Activated CD4-positive, alpha-beta T cell treated with anti-CD3 and anti-CD28 coated beads for 36 hours (primary cell): ENCODE results near the gene SERGEF. TPM values are rescaled to one million over a fixed set of nuclear protein-coding genes. Genes with fewer than 3 reads are reported as not detected.

Source experiments
- ATAC-seq: fragments of 200-7000 bp; cut with Tn5 transposase; one replicate; pipeline ENCODE4 v1.10.0; 2021; ENCODE audit warnings: mild to moderate bottlenecking, moderate library complexity
- CTCF ChIA-PET: fragments of 350-600 bp; sonication (Branson Sonifier 250); formaldehyde crosslinking; loops from one replicate; lab custom pipeline; 2021; ENCODE audit warnings: antibody characterized with exemption; lab: Charles Lee
- POLR2A ChIA-PET: fragments of 350-600 bp; sonication (Branson Sonifier 250); formaldehyde crosslinking; loops from one replicate; lab custom pipeline; 2021; ENCODE audit warnings: antibody characterized with exemption, inconsistent platforms; lab: Charles Lee
- DNase-seq: peaks from one replicate; pipeline ENCODE4 v3.0.0-alpha.2; 2020
- H3K27ac Mint-ChIP-seq: one replicate; pipeline ENCODE4 v1.8.0; 2021; ENCODE audit warnings: mixed read lengths
- H3K27me3 Mint-ChIP-seq: one replicate; pipeline ENCODE4 v1.8.0; 2021; ENCODE audit warnings: mixed read lengths
- H3K36me3 Mint-ChIP-seq: one replicate; pipeline ENCODE4 v1.8.0; 2021; ENCODE audit warnings: low read depth, mixed read lengths
- H3K4me1 Mint-ChIP-seq: one replicate; pipeline ENCODE4 v1.8.0; 2021; ENCODE audit warnings: mixed read lengths
- H3K4me3 Mint-ChIP-seq: one replicate; pipeline ENCODE4 v1.8.0; 2021; ENCODE audit warnings: mild to moderate bottlenecking, moderate library complexity, mixed read lengths
- H3K9me3 Mint-ChIP-seq: one replicate; pipeline ENCODE4 v1.8.0; 2021; ENCODE audit warnings: low read depth, mixed read lengths
- intact Hi-C, 2 experiments: fragments of 100-400 bp; cut with DNase I in 1 of 2; cut with micrococcal nuclease in 1 of 2; formaldehyde crosslinking; loops; one replicate each; pipeline versions ENCODE4 v1.14.2 to v1.15.1; 2022 to 2024; cut with DNase I, micrococcal nuclease
- total RNA-seq, 2 experiments: library from RNA; stranded (reverse); gene quantifications; one replicate each; pipeline ENCODE4 v1.2.3, GENCODE V29; 2021

The SERGEF gene
- total RNA-seq, 2 experiments from 2014 or later = 47.5 to 57.5 TPM

GRCh38 chr11:18016789-18017188, 3.9 kb upstream of the SERGEF start:
- ATAC-seq = no peak
- intact Hi-C loops = loop anchor here in 1 of 2 experiments (10.0 kb wide), 1 partner anchor 508 kb away; the partner anchor contains the start of gene TSG101

GRCh38 chr11:18014876-18015275, 2.0 kb upstream of the SERGEF start:
- Mint-ChIP-seq H3K36me3 (peaks cover 6% of the 10 kb centered on the region), H3K4me3 (peak overlapping the region; percentile 46), H3K4me1 (peaks cover 39% of the 10 kb centered on the region), H3K27me3 (no peaks in the 10 kb centered on the region), H3K9me3 (no peaks in the 10 kb centered on the region), H3K27ac (peak overlapping the region; percentile 59)
- ChIA-PET POLR2A (no interaction called here), CTCF (interaction anchor here (0.6 to 1.6 kb wide), 2 partner anchors 16 to 487 kb away, joined by 3 to 4 read pairs; no protein-coding TSS in a partner anchor)
- DNase-seq (no peak), ATAC-seq (no peak)
- intact Hi-C loops = loop anchor here (5.0 to 10.0 kb wide), 7 partner anchors 510 to 1278 kb away; partner anchors contain the start of genes C11orf58 (in 1 of the 2), PIK3C2A (in 1 of the 2), RPS13 (in 1 of the 2) and TSG101 (in 1 of the 2)

More at GRCh38 chr11:18016789-18017188, 3.9 kb upstream of the SERGEF start:
- no peak for DNase-seq
- peaks cover 4% of the 10 kb centered on the region for H3K36me3 Mint-ChIP-seq
- no peak overlapping the region for H3K4me3 Mint-ChIP-seq
- H3K4me1 Mint-ChIP-seq = peaks cover 27% of the 10 kb centered on the region
- H3K9me3 Mint-ChIP-seq = no peaks in the 10 kb centered on the region
- no peaks in the 10 kb centered on the region for H3K27me3 Mint-ChIP-seq
- POLR2A ChIA-PET = no interaction called here
- no peak overlapping the region for H3K27ac Mint-ChIP-seq
- CTCF ChIA-PET = interaction anchor here (1.0 kb wide), 1 partner anchor 17 kb away, joined by 3 read pairs; no protein-coding TSS in a partner anchor

GRCh38 chr11:18013790-18014507, 1.1 kb upstream of the SERGEF start:
- ATAC-seq (no peak), DNase-seq (peak; percentile 20)
- POLR2A ChIA-PET = no interaction called here
- H3K27ac Mint-ChIP-seq = peak overlapping the region; percentile 98
- peaks cover 39% of the 10 kb centered on the region for H3K4me1 Mint-ChIP-seq
- H3K36me3 Mint-ChIP-seq = peaks cover 6% of the 10 kb centered on the region
- no peaks in the 10 kb centered on the region for H3K9me3 Mint-ChIP-seq
- peak overlapping the region; percentile 85 for H3K4me3 Mint-ChIP-seq
- CTCF ChIA-PET = interaction anchor here (1.0 to 1.6 kb wide), 4 partner anchors 17 to 92 kb away, joined by 3 to 4 read pairs (median 4); partner anchors contain the start of gene SAAL1
- H3K27me3 Mint-ChIP-seq = no peaks in the 10 kb centered on the region
- intact Hi-C loops = loop anchor here (1.0 to 10.0 kb wide), 16 partner anchors 92 to 1277 kb away; partner anchors contain the start of genes C11orf58 (in 2 of the 2), SAAL1 (in 2 of the 2), SPTY2D1 (in 2 of the 2) and TSG101 (in 2 of the 2)

DNA sequence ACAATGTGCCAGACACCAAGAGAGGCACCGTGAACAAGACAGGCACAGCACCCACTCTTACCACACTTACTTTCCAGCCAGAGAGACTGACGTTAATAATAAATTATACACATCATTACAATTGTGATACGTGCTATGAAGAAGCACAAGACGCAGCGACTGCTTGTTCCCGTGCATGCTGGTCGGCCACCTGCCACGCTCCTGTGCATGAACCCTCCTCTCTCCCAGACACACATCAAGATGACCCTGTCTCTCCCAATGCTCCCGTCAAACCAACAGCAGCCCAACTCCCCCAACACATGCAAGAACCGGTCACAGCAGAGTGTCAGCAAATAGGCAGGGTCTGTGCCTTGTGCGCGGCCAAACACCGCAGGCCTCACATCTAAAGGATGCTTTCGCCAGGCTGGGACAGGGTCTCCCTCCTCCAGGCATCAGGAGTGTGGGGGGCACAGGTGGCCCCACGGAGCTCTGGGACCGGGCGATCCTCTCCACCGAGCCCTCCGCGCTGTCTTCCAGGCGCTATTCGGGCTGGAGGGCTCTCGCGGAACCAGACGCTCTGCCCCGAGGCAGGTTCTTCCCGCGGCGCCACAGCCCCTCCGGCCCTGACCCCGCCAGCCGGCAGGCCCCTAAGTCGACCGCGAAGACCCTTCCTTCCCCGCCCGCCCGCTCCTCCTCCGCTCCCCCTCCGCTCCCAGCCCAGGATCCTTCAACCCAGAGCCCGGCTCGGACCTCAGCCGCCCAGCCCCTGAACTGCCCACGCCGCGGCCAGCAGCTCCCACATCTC, 533 bp downstream of the SERGEF start:
- ChIA-PET CTCF (interaction anchor here (0.5 to 1.3 kb wide), 3 partner anchors 10 to 1026 kb away, joined by 3 to 4 read pairs (median 4); partner anchors contain the start of gene SAAL1), POLR2A (no interaction called here)
- Mint-ChIP-seq H3K4me1 (peaks cover 39% of the 10 kb centered on the region), H3K27me3 (no peaks in the 10 kb centered on the region), H3K27ac (peak overlapping the region; percentile 92), H3K9me3 (no peaks in the 10 kb centered on the region), H3K4me3 (peak overlapping the region; percentile 85), H3K36me3 (peaks cover 6% of the 10 kb centered on the region)
- ATAC-seq = peak; percentile 3
- DNase-seq = peak; percentile 41
- intact Hi-C loops = loop anchor here (2.0 to 10.0 kb wide), 9 partner anchors 512 to 1275 kb away; partner anchors contain the start of genes C11orf58 (in 1 of the 2), E2F8 (in 1 of the 2), PIK3C2A (in 1 of the 2) and RPS13 (in 1 of the 2)

- ChIA-PET POLR2A (no interaction called here), CTCF (no interaction called here)
- Mint-ChIP-seq H3K27me3 (no peaks in the 10 kb centered on the region), H3K9me3 (no peaks in the 10 kb centered on the region), H3K36me3 (peaks cover 9% of the 10 kb centered on the region), H3K4me3 (peak overlapping the region; percentile 85), H3K27ac (peak overlapping the region; percentile 92), H3K4me1 (peaks cover 39% of the 10 kb centered on the region)
- intact Hi-C loops = loop anchor here (2.0 to 10.0 kb wide), 9 partner anchors 513 to 1274 kb away; partner anchors contain the start of genes C11orf58 (in 1 of the 2), E2F8 (in 1 of the 2), PIK3C2A (in 1 of the 2) and RPS13 (in 1 of the 2)
- ATAC-seq (no peak), DNase-seq (no peak)
Measured at GRCh38 chr11:18011633-18012032, 1.2 kb downstream of the SERGEF start.

GRCh38 chr11:18010977-18011586, 1.8 kb downstream of the SERGEF start:
- no peak for ATAC-seq
- Mint-ChIP-seq H3K36me3 (peaks cover 11% of the 10 kb centered on the region), H3K4me1 (peaks cover 39% of the 10 kb centered on the region), H3K9me3 (no peaks in the 10 kb centered on the region), H3K27me3 (no peaks in the 10 kb centered on the region), H3K27ac (peak overlapping the region; percentile 92), H3K4me3 (peak overlapping the region; percentile 85)
- no peak for DNase-seq
- CTCF ChIA-PET = no interaction called here
- intact Hi-C loops = loop anchor here (5.0 to 10.0 kb wide), 7 partner anchors 514 to 1274 kb away; partner anchors contain the start of genes C11orf58 (in 1 of the 2), PIK3C2A (in 1 of the 2), RPS13 (in 1 of the 2) and TSG101 (in 1 of the 2)
- POLR2A ChIA-PET = no interaction called here

DNA sequence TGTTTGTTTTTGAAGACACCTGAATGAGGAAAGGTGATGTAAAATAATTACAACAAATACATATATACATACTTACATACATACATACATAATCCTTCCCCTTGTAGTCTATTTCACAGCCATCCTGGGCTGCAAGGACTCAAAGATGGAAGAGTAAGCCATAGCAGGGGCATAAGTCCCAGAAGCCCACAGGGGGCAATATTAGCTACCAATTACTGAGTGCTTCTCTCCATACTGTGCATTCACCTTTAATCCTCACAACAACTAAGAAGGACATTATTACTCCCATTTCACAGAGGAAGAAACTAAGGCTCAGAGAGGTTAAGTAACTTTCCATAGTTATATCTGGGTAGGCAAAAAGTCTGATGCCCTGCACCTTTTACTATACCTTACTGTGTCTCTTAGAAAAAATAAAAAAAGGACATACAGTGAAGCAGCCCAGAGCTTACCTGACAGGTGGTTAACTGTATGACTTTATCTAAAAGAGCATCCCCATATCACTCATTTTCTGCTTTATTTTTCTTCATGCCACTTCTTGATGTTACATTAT, 2.7 kb downstream of the SERGEF start:
- CTCF ChIA-PET = interaction anchor here (0.6 to 1.5 kb wide), 5 partner anchors 13 to 105 kb away, joined by 3 to 5 read pairs (median 3); partner anchors contain the start of gene SAAL1
- H3K4me3 Mint-ChIP-seq = no peak overlapping the region
- POLR2A ChIA-PET = no interaction called here
- no peaks in the 10 kb centered on the region for H3K27me3 Mint-ChIP-seq
- no peak for DNase-seq
- peaks cover 19% of the 10 kb centered on the region for H3K36me3 Mint-ChIP-seq
- H3K27ac Mint-ChIP-seq = peak overlapping the region; percentile 35
- no peak for ATAC-seq
- intact Hi-C loops = loop anchor here (5.0 to 10.0 kb wide), 7 partner anchors 515 to 1273 kb away; partner anchors contain the start of genes C11orf58 (in 1 of the 2), PIK3C2A (in 1 of the 2), RPS13 (in 1 of the 2) and TSG101 (in 1 of the 2)
- H3K4me1 Mint-ChIP-seq = peaks cover 37% of the 10 kb centered on the region
- H3K9me3 Mint-ChIP-seq = no peaks in the 10 kb centered on the region

DNA sequence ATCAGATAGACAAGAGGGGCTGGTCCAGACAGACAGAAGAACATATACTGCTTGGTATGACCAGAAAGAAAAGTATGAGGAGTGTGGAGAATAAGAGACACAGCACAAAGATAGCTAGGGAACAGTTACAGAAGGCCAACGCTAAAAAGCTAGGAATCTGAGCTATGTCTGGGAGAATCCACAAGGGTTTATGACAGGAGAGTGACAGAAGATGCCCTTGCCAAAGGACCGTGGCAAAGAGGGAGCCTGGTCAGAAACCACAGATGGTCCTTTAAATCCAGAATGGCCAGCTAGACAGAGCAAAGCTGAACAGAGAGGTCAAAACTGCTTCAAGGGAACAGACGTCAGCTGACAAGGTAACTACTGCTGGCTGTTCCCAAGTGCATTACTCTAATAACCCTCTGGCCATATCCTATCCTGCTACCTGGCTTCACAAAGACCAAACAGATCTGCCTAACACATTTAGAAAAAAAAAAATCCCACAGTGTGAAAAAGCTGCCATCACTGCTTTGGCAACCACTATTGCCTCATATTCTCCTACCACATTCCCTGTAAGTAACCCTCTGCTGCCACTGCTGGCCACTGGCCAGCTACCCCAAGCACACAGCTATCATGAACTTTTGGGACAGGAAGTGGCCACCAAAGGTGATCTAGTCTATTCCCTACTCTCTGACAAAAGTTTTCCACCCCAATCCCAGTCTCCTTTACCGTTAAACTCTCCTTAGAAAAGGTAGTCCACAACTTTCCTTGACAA, 7.3 kb downstream of the SERGEF start:
- Mint-ChIP-seq H3K27ac (no peak overlapping the region), H3K4me3 (no peak overlapping the region), H3K36me3 (peaks cover 32% of the 10 kb centered on the region), H3K4me1 (peaks cover 1% of the 10 kb centered on the region), H3K27me3 (no peaks in the 10 kb centered on the region), H3K9me3 (no peaks in the 10 kb centered on the region)
- POLR2A ChIA-PET = no interaction called here
- DNase-seq (no peak), ATAC-seq (no peak)
- CTCF ChIA-PET = interaction anchor here (1.1 to 1.2 kb wide), 2 partner anchors 14 to 20 kb away, joined by 4 to 5 read pairs; no protein-coding TSS in a partner anchor
- intact Hi-C loops = no loop called here

- Mint-ChIP-seq H3K27ac (no peak overlapping the region), H3K36me3 (peaks cover 39% of the 10 kb centered on the region), H3K27me3 (no peaks in the 10 kb centered on the region), H3K4me1 (no peaks in the 10 kb centered on the region), H3K4me3 (no peak overlapping the region), H3K9me3 (no peaks in the 10 kb centered on the region)
- DNase-seq (no peak), ATAC-seq (no peak)
- ChIA-PET CTCF (interaction anchor here (0.8 to 1.4 kb wide), 5 partner anchors 10 to 81 kb away, joined by 3 to 4 read pairs (median 3); no protein-coding TSS in a partner anchor), POLR2A (no interaction called here)
- intact Hi-C loops = no loop called here
Measured at GRCh38 chr11:18001191-18001590, 11.7 kb downstream of the SERGEF start.
